B cell (primary cell): ENCODE results near the gene GRM6. TPM values are rescaled to one million over a fixed set of nuclear protein-coding genes. Genes with fewer than 3 reads are reported as not detected.

Source experiments
- ATAC-seq: fragments of 200-7000 bp; cut with Tn5 transposase; one replicate; pipeline ENCODE4 v1.10.0; 2021; ENCODE audit warnings: low read depth, mild to moderate bottlenecking, moderate number of reproducible peaks, moderate library complexity
- CTCF ChIA-PET: fragments of 350-600 bp; sonication (Branson Sonifier 250); formaldehyde crosslinking; loops from one replicate; lab custom pipeline; 2021; ENCODE audit warnings: antibody characterized with exemption, inconsistent platforms; lab: Charles Lee
- POLR2A ChIA-PET: fragments of 350-600 bp; sonication (Branson Sonifier 250); formaldehyde crosslinking; loops from one replicate; lab custom pipeline; 2021; ENCODE audit warnings: antibody characterized with exemption; lab: Charles Lee
- DNase-seq: peaks from one replicate; pipeline ENCODE4 v3.0.0; 2013
- H2AFZ ChIP-seq: 2 replicates; pipeline ENCODE4 v1.6.1; 2012; ENCODE audit warnings: mild to moderate bottlenecking, low read depth, low read length; ENCODE audit not compliant: insufficient read depth, poor library complexity, severe bottlenecking
- H3K27ac ChIP-seq, 2 donors: 1 replicate in 1 of 2; 2 replicates in 1 of 2; pipeline ENCODE4 v1.5.1; 2012 to 2013; ENCODE audit warnings: low read length in 2 of 2, mild to moderate bottlenecking in 2 of 2, moderate library complexity in 1 of 2
- H3K27me3 ChIP-seq, 4 experiments: fragments of 200-600 bp in 1 of 4; sonication (generic) in 1 of 4; replicated peaks in 1 of 4; 1 replicate in 2 of 4; 2 replicates in 2 of 4; pipeline versions ENCODE4 v1.6.1 to v1.7.0; 2013 to 2016; ENCODE audit warnings: low read length in 3 of 4, mild to moderate bottlenecking in 2 of 4, mixed read lengths in 1 of 4, moderate library complexity in 1 of 4; ENCODE audit not compliant: insufficient read depth in 4 of 4, control insufficient read depth in 3 of 4; ENCODE audit errors: control extremely low read depth in 1 of 4
- H3K36me3 ChIP-seq, 2 experiments: replicated peaks in 1 of 2; 1 replicate in 1 of 2; 2 replicates in 1 of 2; pipeline versions ENCODE4 v1.6.1 to v1.7.1; 2013; ENCODE audit warnings: low read length in 1 of 2; ENCODE audit not compliant: insufficient read depth in 2 of 2, control insufficient read depth in 1 of 2; ENCODE audit errors: control extremely low read depth in 1 of 2, extremely low read depth in 1 of 2
- H3K4me1 ChIP-seq, 2 donors: fragments of 200-600 bp in 1 of 2; sonication (generic) in 1 of 2; 1 replicate in 1 of 2; 2 replicates in 1 of 2; pipeline versions ENCODE4 v1.5.1 to v1.6.1; 2013 to 2017; ENCODE audit warnings: low read length in 2 of 2; ENCODE audit not compliant: control insufficient read depth in 2 of 2, insufficient read depth in 2 of 2
- H3K4me2 ChIP-seq: replicated peaks from 2 replicates; pipeline ENCODE3; 2012; ENCODE audit warnings: mild to moderate bottlenecking, low read depth, low read length; ENCODE audit not compliant: poor library complexity, severe bottlenecking
- H3K4me3 ChIP-seq, 5 experiments: fragments of 200-600 bp in 1 of 5; sonication (generic) in 1 of 5; 1 replicate in 3 of 5; 2 replicates in 2 of 5; pipeline versions ENCODE4 v1.5.1 to v1.7.0; 2011 to 2016; ENCODE audit warnings: low read length in 4 of 5, mild to moderate bottlenecking in 4 of 5, low read depth in 2 of 5, control low read depth in 1 of 5, moderate library complexity in 1 of 5; ENCODE audit not compliant: insufficient read depth in 1 of 5; ENCODE audit errors: control extremely low read depth in 1 of 5, extremely low read depth in 1 of 5
- H3K79me2 ChIP-seq: fragments of 200-600 bp; sonication (generic); one replicate; pipeline ENCODE4 v1.6.0; 2016; ENCODE audit warnings: low read length; ENCODE audit not compliant: control insufficient read depth, insufficient read depth
- H3K9ac ChIP-seq: fragments of 200-600 bp; sonication (generic); 2 replicates; pipeline ENCODE4 v1.6.1; 2017; ENCODE audit warnings: mild to moderate bottlenecking, low read length, moderate library complexity
- H3K9me3 ChIP-seq, 3 donors: one replicate each; pipeline versions ENCODE4 v1.6.1 to v1.7.1; 2013; ENCODE audit warnings: low read length in 2 of 3; ENCODE audit not compliant: control insufficient read depth in 2 of 3, insufficient read depth in 1 of 3; ENCODE audit errors: control extremely low read depth in 1 of 3
- H4K20me1 ChIP-seq: 2 replicates; pipeline ENCODE4 v1.6.0; 2012; ENCODE audit warnings: mild to moderate bottlenecking, low read length; ENCODE audit not compliant: insufficient read depth, control insufficient read depth, poor library complexity, severe bottlenecking
- H3K27ac Mint-ChIP-seq: one replicate; pipeline ENCODE4 v1.8.0; 2021; ENCODE audit warnings: mixed read lengths
- H3K27me3 Mint-ChIP-seq: one replicate; pipeline ENCODE4 v1.8.0; 2021; ENCODE audit warnings: mixed read lengths
- H3K4me1 Mint-ChIP-seq: one replicate; pipeline ENCODE4 v1.8.0; 2021; ENCODE audit warnings: mixed read lengths
- H3K4me3 Mint-ChIP-seq: one replicate; pipeline ENCODE4 v1.8.0; 2021; ENCODE audit warnings: mixed read lengths
- H3K9me3 Mint-ChIP-seq: one replicate; pipeline ENCODE4 v1.8.0; 2022; ENCODE audit warnings: mixed read lengths; ENCODE audit not compliant: insufficient read depth
- EZH2 ChIP-seq: IDR thresholded peaks from 2 replicates; pipeline ENCODE4 v1.6.1; 2012; ENCODE audit warnings: borderline replicate concordance, low read depth, mild to moderate bottlenecking, moderate library complexity, low read length; ENCODE audit not compliant: insufficient read depth, poor library complexity, severe bottlenecking
- WGBS: methylation state at CpG from one replicate; pipeline ENCODE4 v1.1.5; 2013; ENCODE audit warnings: missing lambda C conversion rate; ENCODE audit not compliant: insufficient coverage; 5-methylcytosine and 5-hydroxymethylcytosine counted together
- intact Hi-C: fragments of 100-400 bp; cut with micrococcal nuclease; formaldehyde crosslinking; loops from one replicate; pipeline ENCODE4 v1.10.0; 2022
- polyA plus RNA-seq: library from polyadenylated mRNA; depleted of rRNA; stranded (reverse); fragments of >200 nt; gene quantifications from 2 replicates; pipeline ENCODE4 v1.2.3, GENCODE V29; 2012
- total RNA-seq, 2 donors: library from RNA; stranded (reverse); fragments of 120-200 nt in 1 of 2; gene quantifications; 1 replicate in 1 of 2; 2 replicates in 1 of 2; pipeline versions ENCODE4 v1.2.3 to v1.2.4, GENCODE V29; 2013 to 2022
- TF ChIP-seq, protein P1 (sequence below): fragments of 200-600 bp; IDR thresholded peaks from one replicate; pipeline ENCODE4 v1.8.0; 2022; ENCODE audit warnings: antibody characterized with exemption, mild to moderate bottlenecking

GRM6 gene
- total and polyA plus RNA-seq, 2 donors (not counting 1 experiment from before 2014, with no cell fraction given) = not detected

GRCh38 chr5:178998441-178998840 is 3.3 kb upstream of the GRM6 start:
- Histone ChIP-seq H2AFZ (no peak overlapping the region), H3K27me3 (peaks cover 0 to 6% (median 0%) of the 10 kb centered on the region in 4 experiments), H3K4me3 (no peak overlapping the region), H3K36me3 (no peaks in the 10 kb centered on the region), H3K27ac (no peak overlapping the region), H3K4me2 (no peak overlapping the region), H3K9me3 (peaks cover 0 to 44% (median 0%) of the 10 kb centered on the region in 3 donors), H3K79me2 (no peaks in the 10 kb centered on the region), H3K4me1 (no peaks in the 10 kb centered on the region), H3K9ac (no peak overlapping the region), H4K20me1 (no peaks in the 10 kb centered on the region)
- TF ChIP-seq EZH2 = no peak
- TF ChIP-seq, protein P1, sequence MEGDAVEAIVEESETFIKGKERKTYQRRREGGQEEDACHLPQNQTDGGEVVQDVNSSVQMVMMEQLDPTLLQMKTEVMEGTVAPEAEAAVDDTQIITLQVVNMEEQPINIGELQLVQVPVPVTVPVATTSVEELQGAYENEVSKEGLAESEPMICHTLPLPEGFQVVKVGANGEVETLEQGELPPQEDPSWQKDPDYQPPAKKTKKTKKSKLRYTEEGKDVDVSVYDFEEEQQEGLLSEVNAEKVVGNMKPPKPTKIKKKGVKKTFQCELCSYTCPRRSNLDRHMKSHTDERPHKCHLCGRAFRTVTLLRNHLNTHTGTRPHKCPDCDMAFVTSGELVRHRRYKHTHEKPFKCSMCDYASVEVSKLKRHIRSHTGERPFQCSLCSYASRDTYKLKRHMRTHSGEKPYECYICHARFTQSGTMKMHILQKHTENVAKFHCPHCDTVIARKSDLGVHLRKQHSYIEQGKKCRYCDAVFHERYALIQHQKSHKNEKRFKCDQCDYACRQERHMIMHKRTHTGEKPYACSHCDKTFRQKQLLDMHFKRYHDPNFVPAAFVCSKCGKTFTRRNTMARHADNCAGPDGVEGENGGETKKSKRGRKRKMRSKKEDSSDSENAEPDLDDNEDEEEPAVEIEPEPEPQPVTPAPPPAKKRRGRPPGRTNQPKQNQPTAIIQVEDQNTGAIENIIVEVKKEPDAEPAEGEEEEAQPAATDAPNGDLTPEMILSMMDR = no peak
- intact Hi-C loops = no loop called here
- Mint-ChIP-seq H3K27me3 (peaks cover 26% of the 10 kb centered on the region), H3K4me1 (peaks cover 2% of the 10 kb centered on the region), H3K4me3 (no peak overlapping the region), H3K27ac (no peak overlapping the region), H3K9me3 (peaks cover 3% of the 10 kb centered on the region)
- CTCF ChIA-PET = no interaction called here
- DNase-seq (no peak), ATAC-seq (no peak)
- POLR2A ChIA-PET = no interaction called here
- 95% methylated on average over 13 of the region's 13 CpGs for WGBS

DNA sequence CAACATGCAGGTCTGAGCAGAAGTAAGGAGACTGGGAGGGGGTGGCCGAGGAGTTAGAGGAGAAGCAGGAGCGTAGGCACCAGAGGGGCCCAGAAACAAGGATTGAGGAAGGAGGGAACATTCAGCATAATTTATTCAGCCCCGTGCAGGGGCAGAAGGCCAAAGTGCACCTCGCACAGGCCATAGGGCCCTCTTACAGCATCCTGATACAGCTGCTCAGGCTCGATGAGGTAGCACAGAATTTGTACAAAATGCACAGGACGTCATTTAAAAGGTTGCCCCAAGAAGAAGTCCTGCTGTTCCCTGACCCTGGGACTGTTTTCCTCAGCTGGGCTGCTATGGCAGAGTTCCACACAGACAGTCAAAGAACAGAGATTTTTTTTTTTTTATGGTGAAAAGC is 2.1 kb upstream of the GRM6 start:
- POLR2A ChIA-PET = no interaction called here
- Histone ChIP-seq H4K20me1 (no peaks in the 10 kb centered on the region), H3K79me2 (no peaks in the 10 kb centered on the region), H3K9ac (no peak overlapping the region), H3K4me3 (no peak overlapping the region), H2AFZ (no peak overlapping the region), H3K27ac (no peak overlapping the region), H3K9me3 (peaks cover 0 to 51% (median 0%) of the 10 kb centered on the region in 3 donors), H3K27me3 (peaks cover 0 to 14% (median 0%) of the 10 kb centered on the region in 4 experiments), H3K4me2 (no peak overlapping the region), H3K36me3 (no peaks in the 10 kb centered on the region), H3K4me1 (no peaks in the 10 kb centered on the region)
- TF ChIP-seq, protein P1 = no peak
- TF ChIP-seq EZH2 = no peak
- DNase-seq = no peak
- no peak overlapping the region for H3K27ac Mint-ChIP-seq
- peaks cover 2% of the 10 kb centered on the region for H3K4me1 Mint-ChIP-seq
- no peaks in the 10 kb centered on the region for H3K9me3 Mint-ChIP-seq
- no peak overlapping the region for H3K4me3 Mint-ChIP-seq
- intact Hi-C loops = no loop called here
- H3K27me3 Mint-ChIP-seq = peaks cover 32% of the 10 kb centered on the region
- CTCF ChIA-PET = no interaction called here
- no peak for ATAC-seq
- WGBS = 79% methylated on average over 5 of the region's 6 CpGs
